ENCODE data around the gene TACC2.
A peak's percentile ranks its signal among the peaks of the same experiment; 100 is the strongest.

The TACC2 gene

GRCh38 chr10:122096705-122097104 lies 107.7 kb downstream of the TACC2 start:
- H3K9ac ChIP-seq (ENCODE audit: low read length), result no peak overlapping the region
- H2BK12ac ChIP-seq (ENCODE audit: low read length in 2 of 2), result no peak overlapping the region
- WGBS, result 80% methylated on average over 3 of the region's 3 CpGs
- no peak overlapping the region for H3K27ac ChIP-seq (ENCODE audit: low read length, poor library complexity, severe bottlenecking)
- H4K8ac ChIP-seq (ENCODE audit: low read length), result no peak overlapping the region
- no peaks in the 10 kb centered on the region for H3K36me3 ChIP-seq (ENCODE audit: control insufficient read depth in 1 of 2, insufficient read depth in 2 of 2, low read depth in 1 of 2, low read length in 2 of 2)
- H3K4ac ChIP-seq (ENCODE audit: low read depth in 1 of 2, low read length in 2 of 2), result no peak overlapping the region
- H3K79me1 ChIP-seq (replicated peaks; ENCODE audit: low read length, poor library complexity, severe bottlenecking), result no peaks in the 10 kb centered on the region
- H3K18ac ChIP-seq (ENCODE audit: low read depth in 1 of 2, low read length in 2 of 2), result no peak overlapping the region
- no peak overlapping the region for H2AFZ ChIP-seq (ENCODE audit: low read depth, low read length)
- H4K91ac ChIP-seq (ENCODE audit: low read length), result no peak overlapping the region
- no peaks in the 10 kb centered on the region for H3K9me3 ChIP-seq (ENCODE audit: control insufficient read depth, low read length)
- H2AK5ac ChIP-seq (ENCODE audit: low read length, severe bottlenecking), result no peak overlapping the region
- DNase-seq, result peak; percentile 33
- H3K4me2 ChIP-seq (ENCODE audit: low read length, poor library complexity, severe bottlenecking), result no peak overlapping the region
- no peak overlapping the region for H2BK120ac ChIP-seq (ENCODE audit: low read depth, low read length)
- H3K23ac ChIP-seq (ENCODE audit: low read length in 2 of 2), result no peak overlapping the region
- no peaks in the 10 kb centered on the region for H3K4me1 ChIP-seq (ENCODE audit: control insufficient read depth, insufficient read depth, low read depth, low read length)
- peak overlapping the region; percentile 36 for H2BK15ac ChIP-seq (ENCODE audit: low read depth, poor library complexity, severe bottlenecking)
- no peak overlapping the region for H2BK5ac ChIP-seq (ENCODE audit: low read depth, low read length, poor library complexity, severe bottlenecking)
- no peak overlapping the region for H3K14ac ChIP-seq (ENCODE audit: low read length in 2 of 2)
- H3K27me3 ChIP-seq (ENCODE audit: control insufficient read depth in 1 of 2, insufficient read depth in 1 of 2, low read length in 2 of 2), result peaks cover 48 to 66% of the 10 kb centered on the region in 2 experiments
- H3K4me3 ChIP-seq (ENCODE audit: insufficient read depth in 1 of 2, low read depth in 1 of 2, low read length in 2 of 2), result no peak overlapping the region

- H2BK15ac ChIP-seq (ENCODE audit: low read depth, poor library complexity, severe bottlenecking), result no peak overlapping the region
- no peaks in the 10 kb centered on the region for H3K4me1 ChIP-seq (ENCODE audit: control insufficient read depth, insufficient read depth, low read depth, low read length)
- no peak overlapping the region for H3K4ac ChIP-seq (ENCODE audit: low read depth in 1 of 2, low read length in 2 of 2)
- H3K36me3 ChIP-seq (ENCODE audit: control insufficient read depth in 1 of 2, insufficient read depth in 2 of 2, low read depth in 1 of 2, low read length in 2 of 2), result no peaks in the 10 kb centered on the region
- peaks cover 39 to 54% of the 10 kb centered on the region in 2 experiments for H3K27me3 ChIP-seq (ENCODE audit: control insufficient read depth in 1 of 2, insufficient read depth in 1 of 2, low read length in 2 of 2)
- H2BK120ac ChIP-seq (ENCODE audit: low read depth, low read length), result no peak overlapping the region
- no peak overlapping the region for H3K18ac ChIP-seq (ENCODE audit: low read depth in 1 of 2, low read length in 2 of 2)
- H4K91ac ChIP-seq (ENCODE audit: low read length), result no peak overlapping the region
- H3K4me2 ChIP-seq (ENCODE audit: low read length, poor library complexity, severe bottlenecking), result no peak overlapping the region
- H3K4me3 ChIP-seq (ENCODE audit: insufficient read depth in 1 of 2, low read depth in 1 of 2, low read length in 2 of 2), result no peak overlapping the region
- H3K27ac ChIP-seq (ENCODE audit: low read length, poor library complexity, severe bottlenecking), result no peak overlapping the region
- H2AK5ac ChIP-seq (ENCODE audit: low read length, severe bottlenecking), result no peak overlapping the region
- no peak overlapping the region for H2BK12ac ChIP-seq (ENCODE audit: low read length in 2 of 2)
- H3K79me1 ChIP-seq (replicated peaks; ENCODE audit: low read length, poor library complexity, severe bottlenecking), result no peaks in the 10 kb centered on the region
- H3K9me3 ChIP-seq (ENCODE audit: control insufficient read depth, low read length), result no peaks in the 10 kb centered on the region
- no peak overlapping the region for H2AFZ ChIP-seq (ENCODE audit: low read depth, low read length)
- DNase-seq, result no peak
- H3K9ac ChIP-seq (ENCODE audit: low read length), result no peak overlapping the region
- H2BK5ac ChIP-seq (ENCODE audit: low read depth, low read length, poor library complexity, severe bottlenecking), result no peak overlapping the region
- no peak overlapping the region for H3K14ac ChIP-seq (ENCODE audit: low read length in 2 of 2)
- no peak overlapping the region for H3K23ac ChIP-seq (ENCODE audit: low read length in 2 of 2)
- WGBS, result 98% methylated on average over 7 of the region's 7 CpGs
- H4K8ac ChIP-seq (ENCODE audit: low read length), result no peak overlapping the region
Observed at GRCh38 chr10:122097935-122098334, 109.0 kb downstream of the TACC2 start.

GRCh38 chr10:122098924-122099323 lies 110.0 kb downstream of the TACC2 start:
- H3K9ac ChIP-seq (ENCODE audit: low read length), result no peak overlapping the region
- H3K14ac ChIP-seq (ENCODE audit: low read length in 2 of 2), result no peak overlapping the region
- H2AK5ac ChIP-seq (ENCODE audit: low read length, severe bottlenecking), result no peak overlapping the region
- H2BK15ac ChIP-seq (ENCODE audit: low read depth, poor library complexity, severe bottlenecking), result no peak overlapping the region
- no peaks in the 10 kb centered on the region for H3K36me3 ChIP-seq (ENCODE audit: control insufficient read depth in 1 of 2, insufficient read depth in 2 of 2, low read depth in 1 of 2, low read length in 2 of 2)
- no peak overlapping the region for H2BK5ac ChIP-seq (ENCODE audit: low read depth, low read length, poor library complexity, severe bottlenecking)
- no peaks in the 10 kb centered on the region for H3K9me3 ChIP-seq (ENCODE audit: control insufficient read depth, low read length)
- H3K27me3 ChIP-seq (ENCODE audit: control insufficient read depth in 1 of 2, insufficient read depth in 1 of 2, low read length in 2 of 2), result peaks cover 29 to 44% of the 10 kb centered on the region in 2 experiments
- H3K4ac ChIP-seq (ENCODE audit: low read depth in 1 of 2, low read length in 2 of 2), result no peak overlapping the region
- no peak overlapping the region for H2BK12ac ChIP-seq (ENCODE audit: low read length in 2 of 2)
- DNase-seq, result no peak
- H2BK120ac ChIP-seq (ENCODE audit: low read depth, low read length), result no peak overlapping the region
- no peak overlapping the region for H4K91ac ChIP-seq (ENCODE audit: low read length)
- H3K27ac ChIP-seq (ENCODE audit: low read length, poor library complexity, severe bottlenecking), result no peak overlapping the region
- H3K23ac ChIP-seq (ENCODE audit: low read length in 2 of 2), result no peak overlapping the region
- no peaks in the 10 kb centered on the region for H3K4me1 ChIP-seq (ENCODE audit: control insufficient read depth, insufficient read depth, low read depth, low read length)
- H3K4me3 ChIP-seq (ENCODE audit: insufficient read depth in 1 of 2, low read depth in 1 of 2, low read length in 2 of 2), result peak overlapping the region in 1 of 2 experiments; percentile 27
- H3K4me2 ChIP-seq (ENCODE audit: low read length, poor library complexity, severe bottlenecking), result no peak overlapping the region
- no peak overlapping the region for H3K18ac ChIP-seq (ENCODE audit: low read depth in 1 of 2, low read length in 2 of 2)
- no peaks in the 10 kb centered on the region for H3K79me1 ChIP-seq (replicated peaks; ENCODE audit: low read length, poor library complexity, severe bottlenecking)
- no peak overlapping the region for H4K8ac ChIP-seq (ENCODE audit: low read length)
- 85% methylated on average over 8 of the region's 8 CpGs for WGBS
- H2AFZ ChIP-seq (ENCODE audit: low read depth, low read length), result no peak overlapping the region

DNA sequence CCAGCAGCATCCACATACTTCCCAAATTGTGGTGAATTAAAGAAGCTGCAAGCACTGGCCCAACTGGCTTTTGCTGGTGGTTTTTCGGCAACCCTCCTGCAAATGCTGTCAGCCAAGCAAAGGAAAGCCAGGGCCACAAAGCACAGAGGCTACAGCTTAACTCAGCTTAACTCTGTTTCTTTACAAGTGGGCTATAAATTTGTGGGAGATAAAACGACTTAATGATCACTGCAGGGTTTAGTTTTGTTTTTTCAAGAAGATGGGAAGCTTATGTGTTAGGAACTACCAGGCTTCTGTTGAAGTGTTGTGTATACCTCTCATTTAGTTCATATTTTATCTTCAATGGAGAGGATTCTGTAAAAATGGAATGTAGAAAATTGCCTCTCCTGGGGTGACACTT lies 110.6 kb downstream of the TACC2 start:
- Histone ChIP-seq H3K4me2 (ENCODE audit: low read length, poor library complexity, severe bottlenecking) (no peak overlapping the region), H2BK5ac (ENCODE audit: low read depth, low read length, poor library complexity, severe bottlenecking) (no peak overlapping the region), H3K9me3 (ENCODE audit: control insufficient read depth, low read length) (no peaks in the 10 kb centered on the region), H3K4me1 (ENCODE audit: control insufficient read depth, insufficient read depth, low read depth, low read length) (no peaks in the 10 kb centered on the region), H2BK12ac (ENCODE audit: low read length in 2 of 2) (no peak overlapping the region), H3K18ac (ENCODE audit: low read depth in 1 of 2, low read length in 2 of 2) (no peak overlapping the region), H2BK120ac (ENCODE audit: low read depth, low read length) (no peak overlapping the region), H2AK5ac (ENCODE audit: low read length, severe bottlenecking) (no peak overlapping the region), H3K14ac (ENCODE audit: low read length in 2 of 2) (no peak overlapping the region), H3K23ac (ENCODE audit: low read length in 2 of 2) (no peak overlapping the region), H2AFZ (ENCODE audit: low read depth, low read length) (no peak overlapping the region), H3K27me3 (ENCODE audit: control insufficient read depth in 1 of 2, insufficient read depth in 1 of 2, low read length in 2 of 2) (peaks cover 23 to 38% of the 10 kb centered on the region in 2 experiments), H3K4me3 (ENCODE audit: insufficient read depth in 1 of 2, low read depth in 1 of 2, low read length in 2 of 2) (peak overlapping the region in 1 of 2 experiments; percentile 27), H3K27ac (ENCODE audit: low read length, poor library complexity, severe bottlenecking) (no peak overlapping the region), H4K91ac (ENCODE audit: low read length) (no peak overlapping the region), H3K79me1 (replicated peaks; ENCODE audit: low read length, poor library complexity, severe bottlenecking) (no peaks in the 10 kb centered on the region), H3K36me3 (ENCODE audit: control insufficient read depth in 1 of 2, insufficient read depth in 2 of 2, low read depth in 1 of 2, low read length in 2 of 2) (no peaks in the 10 kb centered on the region), H3K9ac (ENCODE audit: low read length) (no peak overlapping the region), H3K4ac (ENCODE audit: low read depth in 1 of 2, low read length in 2 of 2) (no peak overlapping the region), H4K8ac (ENCODE audit: low read length) (no peak overlapping the region), H2BK15ac (ENCODE audit: low read depth, poor library complexity, severe bottlenecking) (no peak overlapping the region)
- 39% methylated on average over 2 of the region's 2 CpGs for WGBS
- DNase-seq, result no peak

All from mesenchymal stem cell (in vitro differentiated cells and primary cell).